Ovary (tissue), 9 donors: ENCODE results near the gene QSOX2. TPM values are rescaled to one million over a fixed set of nuclear protein-coding genes. Genes with fewer than 3 reads are reported as not detected.

Experiments
- DNase-seq, 5 donors: peaks; one replicate each; pipeline ENCODE4 v3.0.0-alpha.2; 2019 to 2020
- H3K27ac ChIP-seq, 2 donors: fragments of 200-600 bp; one replicate each; pipeline versions ENCODE4 v1.5.1 to v1.8.0; 2019 to 2022
- H3K27me3 ChIP-seq: fragments of 200-600 bp; one replicate; pipeline ENCODE4 v1.8.0; 2022
- H3K36me3 ChIP-seq: fragments of 200-600 bp; sonication (generic); one replicate; pipeline ENCODE4 v1.5.1; 2019
- H3K4me1 ChIP-seq: one replicate; pipeline ENCODE4 v1.8.1; 2013; ENCODE audit warnings: mild to moderate bottlenecking, moderate library complexity; ENCODE audit not compliant: insufficient read depth
- H3K4me3 ChIP-seq: fragments of 200-600 bp; sonication (generic); one replicate; pipeline ENCODE4 v1.5.1; 2017
- H3K9me3 ChIP-seq, 2 donors: fragments of 200-600 bp in 1 of 2; sonication (generic) in 1 of 2; one replicate each; pipeline versions ENCODE4 v1.5.1 to v1.8.1; 2013 to 2019; ENCODE audit warnings: mild to moderate bottlenecking in 1 of 2, moderate library complexity in 1 of 2
- EP300 ChIP-seq: sonication (generic); formaldehyde crosslinking; IDR thresholded peaks from one replicate; pipeline ENCODE4 v1.6.1; 2017; ENCODE audit warnings: antibody characterized with exemption
- POLR2A ChIP-seq: fragments of 450-650 bp; IDR thresholded peaks from one replicate; pipeline ENCODE4 v1.6.1; 2017; ENCODE audit warnings: antibody characterized with exemption, mild to moderate bottlenecking, moderate library complexity
- WGBS, 3 donors: extraction: QIAGEN DNeasy Blood & Tissue Kit in 1 of 3; methylation state at CpG; one replicate each; pipeline versions ENCODE4 v1.1.5 to v1.1.7; 2013 to 2017; 5-methylcytosine and 5-hydroxymethylcytosine counted together
- intact Hi-C, 4 donors: fragments of 100-400 bp; cut with DNase I; formaldehyde crosslinking; loops; one replicate each; pipeline versions ENCODE4 v1.11.0 to v1.15.1; 2022 to 2023
- polyA plus RNA-seq, 2 donors: library from polyadenylated mRNA; stranded (reverse); fragments of 200-250 nt in 1 of 2; fragments of 350-450 nt in 1 of 2; fragmentation: Illumina TruSeq in 1 of 2; extraction: RNeasy Lipid Tissue Mini Kit (QIAGEN cat#74804) in 1 of 2; gene quantifications; one replicate each; pipeline ENCODE4 v1.2.3, GENCODE V29; 2013 to 2014
- total RNA-seq, 7 donors: library from RNA; depleted of rRNA in 2 of 7; stranded (reverse); fragments of >200 nt in 2 of 7; fragmentation: NEBNext Ultra II Directional in 3 of 7; extraction: Animal tissue kit (Norgen Biotek cat#: 25700) in 3 of 7; gene quantifications; one replicate each; pipeline versions ENCODE4 v1.1.0 to v1.2.4, GENCODE V29; 2016 to 2023
- TF ChIP-seq, protein P1 (sequence below), 3 donors: fragments of 450-650 bp in 2 of 3; fragments of 200-600 bp in 1 of 3; IDR thresholded peaks; one replicate each; pipeline versions ENCODE4 v1.5.1 to v1.8.0; 2016 to 2022; ENCODE audit warnings: antibody characterized with exemption in 3 of 3, mild to moderate bottlenecking in 1 of 3
- donor health status: DM: no; HTN: no; CAD: no; lungs with moderate emphysema.
- donor health status: DM: no; HTN: no; CAD: no.
- donor health status: Bipolar disorder and iron deficiency.
- donor health status: DM: yes; HTN: yes; CAD: no.
- donor health status: DM: no; HTN: no; CAD: no.
- donor health status: DM: yes; HTN: yes; CAD: no.

QSOX2 gene
- total and polyA plus RNA-seq, 9 donors, result 5.6 to 14.3 (median 7.8) TPM

GRCh38 chr9:136193127-136193890 is 52.3 kb downstream of the QSOX2 start:
- 1 to 2% (median 1%) methylated on average over 20 to 96 of the region's 96 CpGs for WGBS, 3 donors
- DNase-seq, result no peak
- Histone ChIP-seq H3K36me3 (no peaks in the 10 kb centered on the region), H3K27me3 (no peaks in the 10 kb centered on the region), H3K4me1 (no peaks in the 10 kb centered on the region), H3K27ac (no peak overlapping the region), H3K9me3 (no peaks in the 10 kb centered on the region), H3K4me3 (no peak overlapping the region)
- intact Hi-C loops, result no loop called here
- no peak for TF ChIP-seq EP300
- TF ChIP-seq, protein P1, sequence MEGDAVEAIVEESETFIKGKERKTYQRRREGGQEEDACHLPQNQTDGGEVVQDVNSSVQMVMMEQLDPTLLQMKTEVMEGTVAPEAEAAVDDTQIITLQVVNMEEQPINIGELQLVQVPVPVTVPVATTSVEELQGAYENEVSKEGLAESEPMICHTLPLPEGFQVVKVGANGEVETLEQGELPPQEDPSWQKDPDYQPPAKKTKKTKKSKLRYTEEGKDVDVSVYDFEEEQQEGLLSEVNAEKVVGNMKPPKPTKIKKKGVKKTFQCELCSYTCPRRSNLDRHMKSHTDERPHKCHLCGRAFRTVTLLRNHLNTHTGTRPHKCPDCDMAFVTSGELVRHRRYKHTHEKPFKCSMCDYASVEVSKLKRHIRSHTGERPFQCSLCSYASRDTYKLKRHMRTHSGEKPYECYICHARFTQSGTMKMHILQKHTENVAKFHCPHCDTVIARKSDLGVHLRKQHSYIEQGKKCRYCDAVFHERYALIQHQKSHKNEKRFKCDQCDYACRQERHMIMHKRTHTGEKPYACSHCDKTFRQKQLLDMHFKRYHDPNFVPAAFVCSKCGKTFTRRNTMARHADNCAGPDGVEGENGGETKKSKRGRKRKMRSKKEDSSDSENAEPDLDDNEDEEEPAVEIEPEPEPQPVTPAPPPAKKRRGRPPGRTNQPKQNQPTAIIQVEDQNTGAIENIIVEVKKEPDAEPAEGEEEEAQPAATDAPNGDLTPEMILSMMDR (IDR thresholded peaks at IDR 0.05), result no peak
- TF ChIP-seq POLR2A, result no peak

- Histone ChIP-seq H3K4me3 (no peak overlapping the region), H3K4me1 (no peaks in the 10 kb centered on the region), H3K9me3 (no peaks in the 10 kb centered on the region), H3K36me3 (no peaks in the 10 kb centered on the region), H3K27ac (no peak overlapping the region), H3K27me3 (no peaks in the 10 kb centered on the region)
- TF ChIP-seq POLR2A, result no peak
- 1 to 2% (median 2%) methylated on average over 39 to 51 of the region's 51 CpGs for WGBS, 3 donors
- intact Hi-C loops, result no loop called here
- DNase-seq, result no peak
These were observed 53.1 kb downstream of the QSOX2 start for GRCh38 chr9:136192289-136193126.

DNA sequence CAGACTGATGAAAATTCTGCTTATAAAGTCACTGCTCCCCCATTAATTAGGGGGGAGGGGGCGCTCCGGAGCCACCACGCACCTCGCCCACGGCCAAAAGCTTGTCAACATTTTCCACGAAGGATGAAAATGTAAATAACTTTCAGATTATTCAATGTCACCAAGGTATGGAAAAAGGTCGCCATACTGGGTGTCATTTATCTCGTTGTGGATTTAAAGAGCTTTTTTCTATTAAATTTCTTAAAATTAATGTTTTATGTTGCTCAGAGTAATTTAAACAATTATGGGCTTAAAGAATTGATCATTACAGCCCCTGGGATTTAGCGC is 53.7 kb downstream of the QSOX2 start:
- Histone ChIP-seq H3K36me3 (no peaks in the 10 kb centered on the region), H3K27me3 (no peaks in the 10 kb centered on the region), H3K4me3 (no peak overlapping the region), H3K4me1 (no peaks in the 10 kb centered on the region), H3K9me3 (no peaks in the 10 kb centered on the region), H3K27ac (no peak overlapping the region)
- intact Hi-C loops, result no loop called here
- TF ChIP-seq, protein P1 (IDR thresholded peaks at IDR 0.05), result no peak
- no peak for TF ChIP-seq EP300
- TF ChIP-seq POLR2A, result no peak
- WGBS, 3 donors, result 10 to 18% (median 14%) methylated on average over 9 of the region's 9 CpGs
- no peak for DNase-seq

- WGBS, 3 donors, result 34 to 40% (median 36%) methylated on average over 29 to 30 of the region's 30 CpGs
- DNase-seq, result no peak
- no peak overlapping the region for H3K4me3 ChIP-seq
- H3K4me1 ChIP-seq, result no peaks in the 10 kb centered on the region
- TF ChIP-seq POLR2A (no peak), EP300 (no peak)
- TF ChIP-seq, protein P1 (IDR thresholded peaks at IDR 0.05), result no peak
- no peaks in the 10 kb centered on the region for H3K36me3 ChIP-seq
- no peak overlapping the region for H3K27ac ChIP-seq
- no peaks in the 10 kb centered on the region for H3K9me3 ChIP-seq
- intact Hi-C loops, result no loop called here
- H3K27me3 ChIP-seq, result no peaks in the 10 kb centered on the region
These were observed 54.3 kb downstream of the QSOX2 start for GRCh38 chr9:136191099-136191959.
